Upper lobe of right lung (tissue), 1 donor: ENCODE results near the gene DPPA5. TPM values are rescaled to one million over a fixed set of nuclear protein-coding genes. Genes with fewer than 3 reads are reported as not detected.

Experiments used
- ATAC-seq: fragments of 200-7000 bp; cut with Tn5 transposase; one replicate; pipeline ENCODE4 v1.9.1; 2020; ENCODE audit warnings: mild to moderate bottlenecking, moderate library complexity
- DNase-seq: peaks from one replicate; pipeline ENCODE4 v3.0.0-alpha.2; 2020
- H3K27ac ChIP-seq: fragments of 200-600 bp; one replicate; pipeline ENCODE4 v1.8.0; 2022
- H3K27me3 ChIP-seq: fragments of 200-600 bp; one replicate; pipeline ENCODE4 v1.8.0; 2022; ENCODE audit warnings: mild to moderate bottlenecking
- H3K36me3 ChIP-seq: fragments of 200-600 bp; one replicate; pipeline ENCODE4 v1.8.0; 2022
- H3K4me1 ChIP-seq: fragments of 200-600 bp; one replicate; pipeline ENCODE4 v1.8.0; 2022
- H3K4me3 ChIP-seq: fragments of 200-600 bp; one replicate; pipeline ENCODE4 v1.8.0; 2022; ENCODE audit warnings: mild to moderate bottlenecking
- H3K9me3 ChIP-seq: fragments of 200-600 bp; one replicate; pipeline ENCODE4 v1.8.0; 2022
- intact Hi-C: fragments of 100-400 bp; cut with DNase I; formaldehyde crosslinking; loops from one replicate; pipeline ENCODE4 v1.11.0; 2022
- total RNA-seq: library from RNA; stranded (reverse); fragmentation: NEBNext Ultra II Directional; extraction: Animal tissue kit (Norgen Biotek cat#: 25700); gene quantifications from one replicate; pipeline ENCODE4 v1.2.1, GENCODE V29; 2021
- TF ChIP-seq, protein P1 (sequence below): fragments of 200-600 bp; IDR thresholded peaks from one replicate; pipeline ENCODE4 v1.8.0; 2022; ENCODE audit warnings: antibody characterized with exemption
- donor health status: DM: no; HTN: yes; CAD: no; lungs with severe emphysema.

Gene DPPA5
- total RNA-seq, 1 donor from 2014 or later: not detected

GRCh38 chr6:73342174-73342573, 11.9 kb downstream of the DPPA5 start:
- no peaks in the 10 kb centered on the region for H3K9me3 ChIP-seq
- H3K36me3 ChIP-seq: no peaks in the 10 kb centered on the region
- H3K27me3 ChIP-seq: no peaks in the 10 kb centered on the region
- TF ChIP-seq, protein P1, sequence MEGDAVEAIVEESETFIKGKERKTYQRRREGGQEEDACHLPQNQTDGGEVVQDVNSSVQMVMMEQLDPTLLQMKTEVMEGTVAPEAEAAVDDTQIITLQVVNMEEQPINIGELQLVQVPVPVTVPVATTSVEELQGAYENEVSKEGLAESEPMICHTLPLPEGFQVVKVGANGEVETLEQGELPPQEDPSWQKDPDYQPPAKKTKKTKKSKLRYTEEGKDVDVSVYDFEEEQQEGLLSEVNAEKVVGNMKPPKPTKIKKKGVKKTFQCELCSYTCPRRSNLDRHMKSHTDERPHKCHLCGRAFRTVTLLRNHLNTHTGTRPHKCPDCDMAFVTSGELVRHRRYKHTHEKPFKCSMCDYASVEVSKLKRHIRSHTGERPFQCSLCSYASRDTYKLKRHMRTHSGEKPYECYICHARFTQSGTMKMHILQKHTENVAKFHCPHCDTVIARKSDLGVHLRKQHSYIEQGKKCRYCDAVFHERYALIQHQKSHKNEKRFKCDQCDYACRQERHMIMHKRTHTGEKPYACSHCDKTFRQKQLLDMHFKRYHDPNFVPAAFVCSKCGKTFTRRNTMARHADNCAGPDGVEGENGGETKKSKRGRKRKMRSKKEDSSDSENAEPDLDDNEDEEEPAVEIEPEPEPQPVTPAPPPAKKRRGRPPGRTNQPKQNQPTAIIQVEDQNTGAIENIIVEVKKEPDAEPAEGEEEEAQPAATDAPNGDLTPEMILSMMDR: no peak
- ATAC-seq (no peak), DNase-seq (no peak)
- no peaks in the 10 kb centered on the region for H3K4me1 ChIP-seq
- H3K27ac ChIP-seq: no peak overlapping the region
- no peak overlapping the region for H3K4me3 ChIP-seq
- intact Hi-C loops: no loop called here

DNA sequence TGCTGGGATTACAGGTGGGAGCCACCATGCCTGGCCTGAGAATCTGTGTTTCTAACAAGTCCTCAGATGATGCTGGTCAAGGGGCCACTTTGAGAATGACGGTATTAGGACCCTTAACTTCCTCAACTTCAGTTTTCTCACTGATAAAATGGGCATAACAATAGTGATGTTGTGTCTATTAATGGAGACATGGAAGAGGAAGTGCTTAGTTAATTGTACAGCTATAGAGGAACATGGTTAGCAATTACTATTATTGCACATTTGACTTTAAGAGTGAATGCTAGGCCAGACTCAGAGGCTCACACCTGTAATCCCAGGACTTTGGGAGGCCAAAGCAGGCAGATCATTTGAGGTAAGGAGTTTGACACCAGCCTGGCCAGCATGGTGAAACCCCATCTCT, 12.7 kb downstream of the DPPA5 start:
- Histone ChIP-seq H3K36me3 (no peaks in the 10 kb centered on the region), H3K27me3 (no peaks in the 10 kb centered on the region), H3K27ac (no peak overlapping the region), H3K4me3 (no peak overlapping the region), H3K4me1 (no peaks in the 10 kb centered on the region), H3K9me3 (no peaks in the 10 kb centered on the region)
- intact Hi-C loops: no loop called here
- no peak for DNase-seq
- no peak for ATAC-seq
- TF ChIP-seq, protein P1: no peak

DNA sequence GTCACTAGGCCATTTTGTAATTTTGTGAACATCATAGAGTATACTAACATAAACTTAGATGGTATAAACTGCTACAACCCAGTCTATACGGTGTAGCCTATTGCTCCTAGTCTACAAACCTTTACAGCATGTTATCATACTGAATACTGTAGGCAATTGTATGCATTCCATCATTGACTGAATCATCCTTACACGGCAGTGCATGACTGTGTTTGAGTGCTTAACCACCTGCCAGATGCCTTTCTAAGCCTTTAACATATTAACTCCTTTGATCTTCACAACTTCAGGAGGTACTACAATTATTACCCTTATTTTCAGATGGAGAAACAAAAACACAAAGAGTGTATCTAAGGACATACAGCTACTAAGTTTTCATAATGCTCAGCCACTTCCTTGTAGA, 14.0 kb downstream of the DPPA5 start:
- H3K4me3 ChIP-seq: no peak overlapping the region
- no peaks in the 10 kb centered on the region for H3K27me3 ChIP-seq
- no peaks in the 10 kb centered on the region for H3K4me1 ChIP-seq
- intact Hi-C loops: no loop called here
- H3K27ac ChIP-seq: no peak overlapping the region
- DNase-seq (no peak), ATAC-seq (no peak)
- TF ChIP-seq, protein P1: no peak
- no peaks in the 10 kb centered on the region for H3K9me3 ChIP-seq
- H3K36me3 ChIP-seq: no peaks in the 10 kb centered on the region

DNA sequence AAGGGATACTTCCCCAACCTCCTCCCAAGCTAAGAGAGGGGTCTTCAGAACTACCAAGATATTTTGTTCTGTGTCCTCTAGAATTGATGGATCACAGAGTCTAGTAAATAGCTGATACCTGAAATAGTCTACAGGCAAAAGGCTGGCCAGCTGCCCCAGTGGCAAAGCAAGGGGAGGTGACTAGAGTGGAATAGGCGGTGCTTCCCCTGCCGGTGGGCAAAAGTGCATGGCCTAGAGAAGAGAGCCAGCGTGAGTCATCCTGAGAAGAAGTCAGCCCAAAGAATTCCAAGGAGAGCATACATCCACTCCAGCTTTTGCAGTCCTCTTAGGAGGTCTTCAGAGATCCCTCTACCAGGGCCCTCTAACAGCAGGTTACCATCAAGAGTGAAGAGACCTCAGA, 14.7 kb downstream of the DPPA5 start:
- H3K4me3 ChIP-seq: no peak overlapping the region
- no peaks in the 10 kb centered on the region for H3K9me3 ChIP-seq
- no peaks in the 10 kb centered on the region for H3K4me1 ChIP-seq
- ATAC-seq (no peak), DNase-seq (no peak)
- intact Hi-C loops: no loop called here
- TF ChIP-seq, protein P1: no peak
- no peak overlapping the region for H3K27ac ChIP-seq
- H3K36me3 ChIP-seq: no peaks in the 10 kb centered on the region
- H3K27me3 ChIP-seq: no peaks in the 10 kb centered on the region

DNA sequence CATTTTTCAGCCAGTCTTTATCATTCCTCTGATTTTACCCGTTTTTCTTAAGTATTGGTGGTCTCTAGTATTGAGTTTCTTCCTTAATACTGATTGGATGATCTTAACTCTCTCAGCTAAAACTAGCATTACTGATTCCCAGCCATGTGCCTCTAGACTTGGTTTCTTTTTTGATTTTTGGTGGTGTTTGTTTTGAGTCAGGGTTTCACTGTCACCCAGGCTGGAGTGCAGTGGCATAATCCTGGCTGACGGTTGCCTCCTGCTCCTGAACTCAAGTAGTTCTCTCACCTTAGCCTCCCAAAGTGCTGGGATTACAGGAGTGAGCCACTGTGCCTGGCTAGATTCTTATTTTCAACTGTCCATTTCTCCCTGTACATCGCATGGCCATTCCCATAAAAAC, 24.9 kb downstream of the DPPA5 start:
- intact Hi-C loops: no loop called here
- TF ChIP-seq, protein P1: no peak

GRCh38 chr6:73328790-73329189, 25.3 kb downstream of the DPPA5 start:
- DNase-seq (no peak), ATAC-seq (no peak)
- no peak overlapping the region for H3K4me3 ChIP-seq
- H3K27me3 ChIP-seq: peaks cover 9% of the 10 kb centered on the region
- no peaks in the 10 kb centered on the region for H3K9me3 ChIP-seq
- H3K4me1 ChIP-seq: no peaks in the 10 kb centered on the region
- H3K27ac ChIP-seq: no peak overlapping the region
- intact Hi-C loops: no loop called here
- TF ChIP-seq, protein P1: no peak
- no peaks in the 10 kb centered on the region for H3K36me3 ChIP-seq

More for the DNA sequence above, 24.9 kb downstream of the DPPA5 start:
- no peak overlapping the region for H3K27ac ChIP-seq
- H3K4me1 ChIP-seq: no peaks in the 10 kb centered on the region
- H3K27me3 ChIP-seq: peaks cover 9% of the 10 kb centered on the region
- ATAC-seq (no peak), DNase-seq (no peak)
- no peaks in the 10 kb centered on the region for H3K9me3 ChIP-seq
- H3K4me3 ChIP-seq: no peak overlapping the region
- no peaks in the 10 kb centered on the region for H3K36me3 ChIP-seq
